Neuronal stem cell (in vitro differentiated cells): ENCODE data around the gene ITGB4.
A peak's percentile ranks its signal among the peaks of the same experiment; 100 is the strongest.

Source experiments
- DNase-seq: peaks from one replicate; pipeline ENCODE4 v3.0.0-alpha.2; 2013; ENCODE audit warnings: low spot score
- H2AFZ ChIP-seq: one replicate; pipeline ENCODE4 v1.6.1; 2013; ENCODE audit warnings: mild to moderate bottlenecking, low read length, inconsistent platforms
- H2AK5ac ChIP-seq: 2 replicates; pipeline ENCODE4 v1.6.1; 2013; ENCODE audit warnings: low read depth, mild to moderate bottlenecking, inconsistent platforms, low read length, moderate library complexity, mixed read lengths
- H2BK120ac ChIP-seq: 2 replicates; pipeline ENCODE4 v1.6.1; 2013; ENCODE audit warnings: low read depth, mild to moderate bottlenecking, inconsistent platforms, low read length, moderate library complexity, mixed read lengths
- H2BK12ac ChIP-seq: one replicate; pipeline ENCODE4 v1.6.1; 2013; ENCODE audit warnings: low read length, inconsistent platforms
- H2BK15ac ChIP-seq: 2 replicates; pipeline ENCODE4 v1.6.1; 2013; ENCODE audit warnings: mild to moderate bottlenecking, low read length, inconsistent platforms, mixed read lengths
- H2BK5ac ChIP-seq: one replicate; pipeline ENCODE4 v1.6.1; 2013; ENCODE audit warnings: inconsistent platforms, mild to moderate bottlenecking, low read length, moderate library complexity
- H3K14ac ChIP-seq: one replicate; pipeline ENCODE4 v1.6.1; 2013; ENCODE audit warnings: low read length, inconsistent platforms
- H3K18ac ChIP-seq: 2 replicates; pipeline ENCODE4 v1.6.1; 2013; ENCODE audit warnings: low read length, inconsistent platforms
- H3K23ac ChIP-seq: 2 replicates; pipeline ENCODE4 v1.6.1; 2013; ENCODE audit warnings: low read depth, mild to moderate bottlenecking, mixed read lengths, low read length, inconsistent platforms; ENCODE audit not compliant: poor library complexity
- H3K27ac ChIP-seq: replicated peaks from 3 replicates; pipeline ENCODE4 v1.5.1; 2013; ENCODE audit warnings: low read length, inconsistent platforms
- H3K27me3 ChIP-seq, 3 experiments: 2 replicates each; pipeline ENCODE4 v1.6.1; 2013; ENCODE audit warnings: low read length in 3 of 3, mild to moderate bottlenecking in 2 of 3, inconsistent platforms in 1 of 3, low read depth in 1 of 3, mixed read lengths in 1 of 3, moderate library complexity in 1 of 3; ENCODE audit not compliant: control insufficient read depth in 3 of 3, insufficient read depth in 3 of 3
- H3K36me3 ChIP-seq, 2 donors: replicated peaks in 1 of 2; 2 replicates each; pipeline ENCODE4 v1.6.1; 2013; ENCODE audit warnings: low read length in 2 of 2; ENCODE audit not compliant: control insufficient read depth in 2 of 2, insufficient read depth in 2 of 2
- H3K4ac ChIP-seq: 2 replicates; pipeline ENCODE4 v1.6.1; 2013; ENCODE audit warnings: inconsistent platforms, mild to moderate bottlenecking, low read length, moderate library complexity
- H3K4me1 ChIP-seq, 2 donors: 1 replicate in 1 of 2; 2 replicates in 1 of 2; pipeline ENCODE4 v1.6.1; 2013; ENCODE audit warnings: low read length in 2 of 2, low read depth in 1 of 2; ENCODE audit not compliant: control insufficient read depth in 2 of 2, insufficient read depth in 1 of 2
- H3K4me2 ChIP-seq: one replicate; pipeline ENCODE4 v1.6.1; 2013; ENCODE audit warnings: mild to moderate bottlenecking, low read length, inconsistent platforms; ENCODE audit not compliant: insufficient read depth, poor library complexity, severe bottlenecking
- H3K4me3 ChIP-seq, 2 donors: 2 replicates each; pipeline ENCODE4 v1.5.1; 2013; ENCODE audit warnings: low read length in 2 of 2, mild to moderate bottlenecking in 2 of 2, inconsistent platforms in 1 of 2, moderate library complexity in 1 of 2
- H3K79me1 ChIP-seq: one replicate; pipeline ENCODE4 v1.6.1; 2013; ENCODE audit warnings: low read depth, mild to moderate bottlenecking, inconsistent platforms, low read length, moderate library complexity
- H3K9ac ChIP-seq: one replicate; pipeline ENCODE4 v1.6.1; 2013; ENCODE audit warnings: mild to moderate bottlenecking, low read depth, low read length, inconsistent platforms; ENCODE audit not compliant: poor library complexity
- H3K9me3 ChIP-seq, 2 donors: replicated peaks in 1 of 2; 2 replicates each; pipeline versions ENCODE3 to v1.6.1; 2013; ENCODE audit warnings: low read length in 2 of 2, mild to moderate bottlenecking in 2 of 2, inconsistent platforms in 1 of 2, low read depth in 1 of 2, mixed read lengths in 1 of 2, moderate library complexity in 1 of 2; ENCODE audit not compliant: control insufficient read depth in 2 of 2, insufficient read depth in 1 of 2
- H4K8ac ChIP-seq: one replicate; pipeline ENCODE4 v1.6.1; 2013; ENCODE audit warnings: low read depth, mild to moderate bottlenecking, inconsistent platforms, low read length, moderate library complexity
- H4K91ac ChIP-seq: one replicate; pipeline ENCODE4 v1.6.1; 2013; ENCODE audit warnings: low read length, low read depth, mild to moderate bottlenecking, inconsistent platforms; ENCODE audit not compliant: poor library complexity
- WGBS, 2 donors: extraction: QIAGEN DNeasy Blood & Tissue Kit; methylation state at CpG; one replicate each; pipeline ENCODE4 v1.1.7; 2013; ENCODE audit warnings: missing lambda C conversion rate in 2 of 2, mixed read lengths in 1 of 2; ENCODE audit not compliant: insufficient read length in 2 of 2, insufficient replicate concordance in 1 of 2; ENCODE audit errors: extremely low coverage in 2 of 2; 5-methylcytosine and 5-hydroxymethylcytosine counted together

The ITGB4 gene

GRCh38 chr17:75739174-75739573 is 17.9 kb downstream of the ITGB4 start:
- Histone ChIP-seq H3K9me3 (no peaks in the 10 kb centered on the region), H2AFZ (no peak overlapping the region), H3K9ac (no peak overlapping the region), H3K36me3 (no peaks in the 10 kb centered on the region), H3K27me3 (peaks cover 0 to 11% (median 0%) of the 10 kb centered on the region in 3 experiments), H3K4me2 (no peak overlapping the region), H3K23ac (peak overlapping the region; percentile 80), H3K18ac (peak overlapping the region; percentile 64), H3K4ac (no peak overlapping the region), H4K8ac (no peak overlapping the region), H3K4me3 (peak overlapping the region in 1 of 2 donors; percentile 6), H3K27ac (no peak overlapping the region), H2AK5ac (peak overlapping the region; percentile 81), H2BK12ac (no peak overlapping the region), H2BK5ac (peak overlapping the region; percentile 94), H3K4me1 (peaks cover 0 to 10% of the 10 kb centered on the region in 2 donors), H4K91ac (no peak overlapping the region), H3K79me1 (peaks cover 4% of the 10 kb centered on the region), H2BK120ac (no peak overlapping the region), H3K14ac (peak overlapping the region; percentile 71), H2BK15ac (peak overlapping the region; percentile 92)
- WGBS, 2 donors, result no CpG with 5 or more reads among the region's 7 CpGs
- no peak for DNase-seq

- Histone ChIP-seq H3K23ac (peak overlapping the region; percentile 80), H3K79me1 (peaks cover 4% of the 10 kb centered on the region), H4K8ac (no peak overlapping the region), H3K36me3 (no peaks in the 10 kb centered on the region), H3K18ac (peak overlapping the region; percentile 64), H4K91ac (no peak overlapping the region), H3K14ac (peak overlapping the region; percentile 71), H3K4me1 (peaks cover 0 to 5% of the 10 kb centered on the region in 2 donors), H2BK120ac (no peak overlapping the region), H3K4me3 (no peak overlapping the region), H3K9ac (no peak overlapping the region), H3K4me2 (no peak overlapping the region), H3K27ac (no peak overlapping the region), H2BK5ac (peak overlapping the region; percentile 94), H2AFZ (no peak overlapping the region), H3K27me3 (peaks cover 0 to 11% (median 0%) of the 10 kb centered on the region in 3 experiments), H3K9me3 (no peaks in the 10 kb centered on the region), H2AK5ac (peak overlapping the region; percentile 81), H2BK12ac (peak overlapping the region; percentile 90), H3K4ac (peak overlapping the region; percentile 53), H2BK15ac (peak overlapping the region; percentile 92)
- no CpG with 5 or more reads among the region's 14 CpGs for WGBS, 2 donors
- no peak for DNase-seq
Measured at GRCh38 chr17:75739801-75740200, 18.5 kb downstream of the ITGB4 start.

GRCh38 chr17:75740215-75740614 is 19.0 kb downstream of the ITGB4 start:
- H3K79me1 ChIP-seq, result peaks cover 4% of the 10 kb centered on the region
- H3K4me1 ChIP-seq, result peaks cover 0 to 5% of the 10 kb centered on the region in 2 donors
- no peak for DNase-seq
- H3K23ac ChIP-seq, result peak overlapping the region; percentile 80
- H2BK15ac ChIP-seq, result peak overlapping the region; percentile 92
- peaks cover 0 to 11% (median 0%) of the 10 kb centered on the region in 3 experiments for H3K27me3 ChIP-seq
- H4K91ac ChIP-seq, result no peak overlapping the region
- H3K18ac ChIP-seq, result peak overlapping the region; percentile 64
- peak overlapping the region; percentile 81 for H2AK5ac ChIP-seq
- H2BK12ac ChIP-seq, result peak overlapping the region; percentile 90
- H3K9ac ChIP-seq, result no peak overlapping the region
- H3K4ac ChIP-seq, result no peak overlapping the region
- H3K9me3 ChIP-seq, result no peaks in the 10 kb centered on the region
- peak overlapping the region; percentile 38 for H3K14ac ChIP-seq
- no peak overlapping the region for H3K4me2 ChIP-seq
- no peaks in the 10 kb centered on the region for H3K36me3 ChIP-seq
- H4K8ac ChIP-seq, result no peak overlapping the region
- H2AFZ ChIP-seq, result no peak overlapping the region
- WGBS, 2 donors, result no CpG with 5 or more reads among the region's 17 CpGs
- peak overlapping the region; percentile 94 for H2BK5ac ChIP-seq
- H3K4me3 ChIP-seq, result no peak overlapping the region
- H3K27ac ChIP-seq, result no peak overlapping the region
- no peak overlapping the region for H2BK120ac ChIP-seq

GRCh38 chr17:75740631-75741077 is 19.4 kb downstream of the ITGB4 start:
- H3K4me1 ChIP-seq, result peaks cover 0 to 5% of the 10 kb centered on the region in 2 donors
- peak overlapping the region; percentile 21 for H3K9ac ChIP-seq
- H2BK15ac ChIP-seq, result no peak overlapping the region
- no peak overlapping the region for H4K91ac ChIP-seq
- peak overlapping the region; percentile 38 for H3K14ac ChIP-seq
- no peak overlapping the region for H3K4me3 ChIP-seq
- H3K4ac ChIP-seq, result no peak overlapping the region
- H2AFZ ChIP-seq, result no peak overlapping the region
- DNase-seq, result no peak
- H2BK5ac ChIP-seq, result no peak overlapping the region
- H3K27ac ChIP-seq, result no peak overlapping the region
- no peak overlapping the region for H2BK120ac ChIP-seq
- peaks cover 0 to 11% (median 0%) of the 10 kb centered on the region in 3 experiments for H3K27me3 ChIP-seq
- no peaks in the 10 kb centered on the region for H3K9me3 ChIP-seq
- peak overlapping the region; percentile 65 for H2AK5ac ChIP-seq
- H3K18ac ChIP-seq, result peak overlapping the region; percentile 28
- H2BK12ac ChIP-seq, result peak overlapping the region; percentile 73
- no peak overlapping the region for H3K4me2 ChIP-seq
- H3K23ac ChIP-seq, result no peak overlapping the region
- peaks cover 4% of the 10 kb centered on the region for H3K79me1 ChIP-seq
- no CpG with 5 or more reads among the region's 17 CpGs for WGBS, 2 donors
- H4K8ac ChIP-seq, result no peak overlapping the region
- H3K36me3 ChIP-seq, result no peaks in the 10 kb centered on the region
